Upper lobe of left lung (tissue), 6 donors: ENCODE data around the gene PRLR. TPM values are rescaled to one million over a fixed set of nuclear protein-coding genes. Genes with fewer than 3 reads are reported as not detected.

Experiments used
- ATAC-seq, 2 donors: fragments of 200-7000 bp; cut with Tn5 transposase; one replicate each; pipeline ENCODE4 v1.9.1; 2022; ENCODE audit warnings: mild to moderate bottlenecking in 2 of 2, moderate library complexity in 2 of 2; ENCODE audit not compliant: low FRiP score in 2 of 2
- DNase-seq, 2 donors: peaks; one replicate each; pipeline ENCODE4 v3.0.0-alpha.2; 2019 to 2020
- H3K27ac ChIP-seq, 4 donors: fragments of 200-600 bp; sonication (generic); one replicate each; pipeline ENCODE4 v1.5.1; 2016 to 2019
- H3K27me3 ChIP-seq, 4 donors: fragments of 200-600 bp; sonication (generic); one replicate each; pipeline ENCODE4 v1.5.1; 2017 to 2019
- H3K36me3 ChIP-seq, 4 donors: fragments of 200-600 bp; sonication (generic); one replicate each; pipeline ENCODE4 v1.5.1; 2016 to 2019
- H3K4me1 ChIP-seq, 4 donors: fragments of 200-600 bp; sonication (generic); one replicate each; pipeline ENCODE4 v1.5.1; 2018 to 2019
- H3K4me3 ChIP-seq, 4 donors: fragments of 200-600 bp; sonication (generic); one replicate each; pipeline ENCODE4 v1.5.1; 2017 to 2019; ENCODE audit warnings: mild to moderate bottlenecking in 2 of 4, moderate library complexity in 1 of 4
- H3K9me3 ChIP-seq, 4 donors: fragments of 200-600 bp; sonication (generic); one replicate each; pipeline ENCODE4 v1.5.1; 2018 to 2019
- CTCF ChIP-seq, 6 experiments: fragments of 450-650 bp in 4 of 6; fragments of 200-600 bp in 2 of 6; sonication (generic) in 2 of 6; IDR thresholded peaks; one replicate each; pipeline ENCODE4 v1.5.1; 2016 to 2019; ENCODE audit warnings: antibody characterized with exemption in 6 of 6
- EP300 ChIP-seq, 4 donors: sonication (generic); formaldehyde crosslinking; IDR thresholded peaks; one replicate each; pipeline ENCODE4 v1.5.1; 2017; ENCODE audit warnings: antibody characterized with exemption in 4 of 4, control low read depth in 2 of 4
- POLR2A ChIP-seq, 4 donors: fragments of 450-650 bp; IDR thresholded peaks; one replicate each; pipeline ENCODE4 v1.5.1; 2016 to 2017; ENCODE audit warnings: antibody characterized with exemption in 4 of 4, mild to moderate bottlenecking in 2 of 4
- POLR2AphosphoS5 ChIP-seq, 2 donors: sonication (generic); formaldehyde crosslinking; IDR thresholded peaks; one replicate each; pipeline ENCODE4 v1.5.1; 2017; ENCODE audit warnings: antibody characterized with exemption in 2 of 2
- whole genome bisulfite sequencing, 2 donors: methylation state at CpG; one replicate each; pipeline ENCODE4 v1.1.5; 2017 to 2018; 5-methylcytosine and 5-hydroxymethylcytosine counted together
- total RNA-seq, 6 donors: library from RNA; depleted of rRNA in 4 of 6; stranded (reverse); fragments of >200 nt in 4 of 6; gene quantifications; one replicate each; pipeline versions ENCODE4 v1.1.0 to v1.2.1, GENCODE V29; 2016 to 2021
- donor health status: DM: no; HTN: no; CAD: no; lungs with moderate emphysema.
- donor health status: DM: no; HTN: yes; CAD: no; lungs with severe emphysema.

The PRLR gene
- total RNA-seq, 6 donors from 2014 or later: 0.49 to 3.6 (median 1.8) TPM; not detected in 1

GRCh38 chr5:35101016-35101415 lies 129.3 kb downstream of the PRLR start:
- Histone ChIP-seq H3K4me1 (no peaks in the 10 kb centered on the region), H3K27me3 (no peaks in the 10 kb centered on the region), H3K27ac (no peak overlapping the region), H3K36me3 (no peaks in the 10 kb centered on the region), H3K9me3 (no peaks in the 10 kb centered on the region), H3K4me3 (no peak overlapping the region)
- WGBS, 2 donors: 93 to 95% methylated on average over 4 of the region's 4 CpGs
- no peak for TF ChIP-seq POLR2AphosphoS5 (IDR thresholded peaks at IDR 0.05)
- no peak for TF ChIP-seq POLR2A (IDR thresholded peaks at IDR 0.05)
- TF ChIP-seq EP300 (IDR thresholded peaks at IDR 0.05): no peak
- DNase-seq (no peak), ATAC-seq (no peak)

GRCh38 chr5:35098214-35098613 lies 132.1 kb downstream of the PRLR start:
- Histone ChIP-seq H3K4me3 (no peak overlapping the region), H3K4me1 (no peaks in the 10 kb centered on the region), H3K27me3 (no peaks in the 10 kb centered on the region), H3K36me3 (no peaks in the 10 kb centered on the region), H3K27ac (no peak overlapping the region), H3K9me3 (no peaks in the 10 kb centered on the region)
- 73 to 87% methylated on average over 3 to 4 of the region's 4 CpGs for WGBS, 2 donors
- ATAC-seq (no peak), DNase-seq (no peak)
- TF ChIP-seq CTCF (IDR thresholded peaks at IDR 0.05) (no peak), POLR2AphosphoS5 (IDR thresholded peaks at IDR 0.05) (no peak), POLR2A (IDR thresholded peaks at IDR 0.05) (no peak), EP300 (IDR thresholded peaks at IDR 0.05) (no peak)

GRCh38 chr5:35096932-35097331 lies 133.4 kb downstream of the PRLR start:
- WGBS, 2 donors: 73 to 88% methylated on average over 1 of the region's 1 CpG
- Histone ChIP-seq H3K36me3 (no peaks in the 10 kb centered on the region), H3K9me3 (no peaks in the 10 kb centered on the region), H3K4me3 (no peak overlapping the region), H3K4me1 (no peaks in the 10 kb centered on the region), H3K27ac (no peak overlapping the region), H3K27me3 (no peaks in the 10 kb centered on the region)
- no peak for DNase-seq
- no peak for ATAC-seq
- TF ChIP-seq CTCF (IDR thresholded peaks at IDR 0.05) (no peak), POLR2AphosphoS5 (IDR thresholded peaks at IDR 0.05) (no peak), EP300 (IDR thresholded peaks at IDR 0.05) (no peak), POLR2A (IDR thresholded peaks at IDR 0.05) (no peak)

GRCh38 chr5:35096216-35096615 lies 134.1 kb downstream of the PRLR start:
- no peak overlapping the region for H3K27ac ChIP-seq
- H3K4me3 ChIP-seq: no peak overlapping the region
- no peaks in the 10 kb centered on the region for H3K36me3 ChIP-seq
- no peaks in the 10 kb centered on the region for H3K9me3 ChIP-seq
- TF ChIP-seq POLR2AphosphoS5 (IDR thresholded peaks at IDR 0.05): no peak
- no peak for TF ChIP-seq EP300 (IDR thresholded peaks at IDR 0.05)
- no peak for TF ChIP-seq CTCF (IDR thresholded peaks at IDR 0.05)
- TF ChIP-seq POLR2A (IDR thresholded peaks at IDR 0.05): no peak
- 50 to 61% methylated on average over 3 of the region's 3 CpGs for WGBS, 2 donors
- ATAC-seq: no peak
- DNase-seq: no peak
- H3K4me1 ChIP-seq: no peaks in the 10 kb centered on the region
- H3K27me3 ChIP-seq: no peaks in the 10 kb centered on the region

- no peaks in the 10 kb centered on the region for H3K9me3 ChIP-seq
- ATAC-seq (no peak), DNase-seq (no peak)
- TF ChIP-seq POLR2AphosphoS5 (IDR thresholded peaks at IDR 0.05) (no peak), CTCF (IDR thresholded peaks at IDR 0.05) (no peak), POLR2A (IDR thresholded peaks at IDR 0.05) (no peak)
- H3K27ac ChIP-seq: no peak overlapping the region
- no peaks in the 10 kb centered on the region for H3K4me1 ChIP-seq
- H3K36me3 ChIP-seq: no peaks in the 10 kb centered on the region
- 82 to 90% methylated on average over 3 of the region's 3 CpGs for whole genome bisulfite sequencing, 2 donors
- H3K4me3 ChIP-seq: no peak overlapping the region
- no peaks in the 10 kb centered on the region for H3K27me3 ChIP-seq
These were observed 134.9 kb downstream of the PRLR start for GRCh38 chr5:35095366-35095765.
